HepG2 (cell line): Measurements from ENCODE around the gene TBC1D14. TPM values are rescaled to one million over a fixed set of nuclear protein-coding genes. Genes with fewer than 3 reads are reported as not detected.

Source experiments
- ATAC-seq: fragments of 200-7000 bp; cut with Tn5 transposase; 3 replicates; pipeline ENCODE4 v1.9.1; 2020; ENCODE audit warnings: mild to moderate bottlenecking, moderate library complexity
- BruUV-seq: library from RNA; stranded (reverse); fragments of 400-500 nt; replicated peaks from 2 replicates; lab custom pipeline; 2021; lab: Mats Ljungman, UMichigan
- CTCF ChIA-PET: fragments of 300-600 bp; formaldehyde crosslinking; extraction: SDS; loops from one replicate; lab custom pipeline; 2021; ENCODE audit warnings: low total read pairs, inconsistent platforms, low intra/inter-chr PET ratio; lab: Yijun Ruan, JAX
- POLR2A ChIA-PET: fragments of 350-600 bp; sonication (Branson Sonifier 250); formaldehyde crosslinking; loops from one replicate; lab custom pipeline; 2020; ENCODE audit warnings: antibody characterized with exemption, inconsistent platforms; lab: Yijun Ruan, JAX
- DNase-seq: peaks from one replicate; pipeline ENCODE4 v3.0.0-alpha.2; 2015; ENCODE audit warnings: low spot score
- FAIRE-seq: peaks from 3 replicates; lab custom pipeline; 2011; peaks lifted over from hg19 to GRCh38; lab: Jason Lieb, UNC
- H2AFZ ChIP-seq: one replicate; pipeline ENCODE4 v1.6.1; 2011; ENCODE audit warnings: low read length, inconsistent platforms
- H3K27ac ChIP-seq: fragments of 300-600 bp; 3 replicates; pipeline ENCODE4 v1.8.0; 2011; ENCODE audit warnings: mixed run types, mild to moderate bottlenecking, mixed read lengths, low read length, inconsistent platforms; ENCODE audit not compliant: insufficient read depth; ENCODE audit errors: extremely low read length
- H3K27me3 ChIP-seq, 2 experiments: fragments of 200-600 bp in 1 of 2; 2 replicates in 1 of 2; 3 replicates in 1 of 2; pipeline versions ENCODE4 v1.6.0 to v1.8.0; 2011; ENCODE audit warnings: low read length in 2 of 2, mild to moderate bottlenecking in 2 of 2, moderate library complexity in 2 of 2, inconsistent platforms in 1 of 2; ENCODE audit not compliant: insufficient read depth in 2 of 2, control insufficient read depth in 1 of 2
- H3K36me3 ChIP-seq, 2 experiments: fragments of 200-600 bp in 1 of 2; replicated peaks in 1 of 2; 2 replicates in 1 of 2; 3 replicates in 1 of 2; pipeline versions ENCODE4 v1.5.1 to v1.8.0; 2011; ENCODE audit warnings: low read length in 2 of 2, inconsistent platforms in 1 of 2; ENCODE audit not compliant: insufficient read depth in 2 of 2, control insufficient read depth in 1 of 2
- H3K4me1 ChIP-seq: 2 replicates; pipeline ENCODE4 v1.5.1; 2012; ENCODE audit warnings: low read length, inconsistent platforms; ENCODE audit not compliant: insufficient read depth
- H3K4me2 ChIP-seq: 2 replicates; pipeline ENCODE4 v1.6.0; 2011; ENCODE audit warnings: low read depth, low read length, inconsistent platforms
- H3K4me3 ChIP-seq, 3 experiments: fragments of 200-600 bp in 1 of 3; sonication (generic), shearing (Covaris generic) in 1 of 3; replicated peaks in 1 of 3; 2 replicates each; pipeline ENCODE4 v1.5.1; 2011 to 2016; ENCODE audit warnings: low read length in 3 of 3, inconsistent platforms in 2 of 3, low read depth in 2 of 3, mild to moderate bottlenecking in 2 of 3, control low read depth in 1 of 3, mixed read lengths in 1 of 3; ENCODE audit not compliant: insufficient read depth in 1 of 3
- H3K79me2 ChIP-seq: one replicate; pipeline ENCODE4 v1.6.1; 2011; ENCODE audit warnings: low read length, inconsistent platforms; ENCODE audit not compliant: insufficient read depth
- H3K9ac ChIP-seq: 2 replicates; pipeline ENCODE4 v1.6.0; 2011; ENCODE audit warnings: mild to moderate bottlenecking, low read depth, low read length, inconsistent platforms; ENCODE audit not compliant: insufficient read depth
- H3K9me3 ChIP-seq: 2 replicates; pipeline ENCODE4 v1.5.1; 2012; ENCODE audit warnings: mild to moderate bottlenecking, low read length
- H4K20me1 ChIP-seq: 2 replicates; pipeline ENCODE4 v1.6.0; 2011; ENCODE audit warnings: inconsistent platforms, mild to moderate bottlenecking, low read length, moderate library complexity; ENCODE audit not compliant: insufficient read depth
- ATF7 ChIP-seq, 2 experiments: fragments of 450-650 bp in 1 of 2; sonication (generic) in 1 of 2; formaldehyde crosslinking in 1 of 2; IDR thresholded peaks; 2 replicates each; pipeline versions ENCODE4 v1.4.0 to v1.6.1; 2016 to 2020; ENCODE audit warnings: antibody characterized with exemption in 1 of 2, mild to moderate bottlenecking in 1 of 2, missing genetic modification reagents in 1 of 2
- CSRNP2 ChIP-seq: sonication (generic); formaldehyde crosslinking; conservative IDR thresholded peaks from 2 replicates; pipeline ENCODE4 v1.8.0; 2022; ENCODE audit warnings: low read depth, missing genetic modification reagents
- FOXK1 ChIP-seq: sonication (generic); formaldehyde crosslinking; IDR thresholded peaks from 2 replicates; pipeline ENCODE4 v1.4.0; 2020; ENCODE audit warnings: low read depth, missing genetic modification reagents, borderline replicate concordance
- HMG20A ChIP-seq: IDR thresholded peaks from 2 replicates; pipeline ENCODE4 v1.6.1; 2016; ENCODE audit warnings: borderline replicate concordance
- IRF9 ChIP-seq: sonication (generic); formaldehyde crosslinking; IDR thresholded peaks from 2 replicates; pipeline ENCODE4 v1.8.0; 2022; ENCODE audit warnings: missing genetic modification reagents, mild to moderate bottlenecking, borderline replicate concordance
- MYC ChIP-seq: sonication (generic); formaldehyde crosslinking; IDR thresholded peaks from 2 replicates; pipeline ENCODE4 v1.9.0; 2021; ENCODE audit warnings: missing genetic modification reagents, borderline replicate concordance
- REST ChIP-seq, 2 experiments: IDR thresholded peaks; 2 replicates each; pipeline ENCODE4 v1.6.1; 2011 to 2012; ENCODE audit warnings: low read length in 2 of 2, borderline replicate concordance in 1 of 2, low read depth in 1 of 2, mild to moderate bottlenecking in 1 of 2, moderate library complexity in 1 of 2
- TBL1XR1 ChIP-seq: fragments of 150-350 bp; IDR thresholded peaks from 2 replicates; pipeline ENCODE4 v1.6.1; 2014; ENCODE audit warnings: borderline replicate concordance, low read length; ENCODE audit not compliant: partially characterized antibody
- TEAD3 ChIP-seq: optimal IDR thresholded peaks from 2 replicates; pipeline ENCODE3; 2016; ENCODE audit warnings: borderline replicate concordance
- ZHX1 ChIP-seq: sonication (generic); formaldehyde crosslinking; IDR thresholded peaks from 2 replicates; pipeline ENCODE4 v1.8.1; 2022; ENCODE audit warnings: low read depth, mild to moderate bottlenecking, missing genetic modification reagents
- ZNF251 ChIP-seq: sonication (generic); formaldehyde crosslinking; IDR thresholded peaks from 2 replicates; pipeline ENCODE4 v1.9.0; 2021; ENCODE audit warnings: mild to moderate bottlenecking, missing genetic modification reagents
- ZNF354B ChIP-seq: sonication (generic); formaldehyde crosslinking; IDR thresholded peaks from 2 replicates; pipeline ENCODE4 v1.8.0; 2022; ENCODE audit warnings: mild to moderate bottlenecking, missing genetic modification reagents
- ZNF44 ChIP-seq: sonication (generic); formaldehyde crosslinking; IDR thresholded peaks from 2 replicates; pipeline ENCODE4 v1.5.1; 2020; ENCODE audit warnings: mild to moderate bottlenecking, missing genetic modification reagents
- ZNF772 ChIP-seq: sonication (generic); formaldehyde crosslinking; IDR thresholded peaks from 2 replicates; pipeline ENCODE4 v1.5.0; 2020; ENCODE audit warnings: mild to moderate bottlenecking, missing genetic modification reagents
- WGBS: methylation state at CpG from one replicate; pipeline ENCODE4 v1.1.6; 2017; ENCODE audit warnings: low lambda C conversion rate; 5-methylcytosine and 5-hydroxymethylcytosine counted together
- in situ Hi-C: cut with HindIII; loops from 2 replicates; pipeline ENCODE4 v1.10.0; 2017; ENCODE audit warnings: low pct_unique_long_range_greater_than_20kb; ENCODE audit not compliant: extremely low pct_ligation_motif_present
- intact Hi-C: fragments of 100-400 bp; cut with micrococcal nuclease; formaldehyde crosslinking; loops from one replicate; pipeline ENCODE4 v1.10.0; 2022; ENCODE audit not compliant: unreplicated experiment
- polyA plus RNA-seq, 8 experiments: library from polyadenylated mRNA; depleted of rRNA in 3 of 8; stranded (reverse) in 7 of 8; unstranded in 1 of 8; fragments of >200 nt; fragmentation: Illumina TruSeq in 4 of 8; extraction: Trizol in 4 of 8; gene quantifications; 2 replicates each; pipeline versions ENCODE4 v1.2.1 to v1.2.3, GENCODE V29; 2011 to 2016; ENCODE audit warnings: low read depth in 4 of 8, missing spikeins in 1 of 8, mixed read lengths in 1 of 8; ENCODE audit not compliant: insufficient read depth in 1 of 8
- total RNA-seq, 5 experiments: library from RNA; depleted of rRNA; stranded (reverse); fragments of >200 nt; fragmentation: Illumina TruSeq; extraction: Trizol; gene quantifications; 2 replicates each; pipeline ENCODE4 v1.2.3, GENCODE V29; 2016; ENCODE audit warnings: low read depth in 1 of 5

TBC1D14 gene
- total and polyA plus RNA-seq, 2 of the 13 experiments (the other 11 are each of a cell fraction or from before 2014, with no cell fraction given) = 29.5 to 46.5 TPM

- peaks cover 5% of the 10 kb centered on the region for H3K79me2 ChIP-seq
- H3K4me1 ChIP-seq = peaks cover 21% of the 10 kb centered on the region
- no peak for ATAC-seq
- FAIRE-seq = no peak
- 88% methylated on average over 11 of the region's 11 CpGs for WGBS
- ChIA-PET POLR2A (interaction anchor here (1.1 kb wide), 1 partner anchor 16 kb away, joined by 3 read pairs; no protein-coding TSS in a partner anchor), CTCF (no interaction called here)
- no peak for DNase-seq
- no peak overlapping the region for H3K4me3 ChIP-seq
- no peak overlapping the region for H3K27ac ChIP-seq
- H3K9ac ChIP-seq = no peak overlapping the region
- H2AFZ ChIP-seq = no peak overlapping the region
- H3K27me3 ChIP-seq = no peaks in the 10 kb centered on the region
- H3K36me3 ChIP-seq = peaks cover 39 to 74% of the 10 kb centered on the region in 2 experiments
- intact Hi-C loops = no loop called here
- no peak overlapping the region for H3K4me2 ChIP-seq
- no peak for TF ChIP-seq CSRNP2 (CRISPR knock-in tag)
- no peak for TF ChIP-seq ZNF251 (CRISPR knock-in tag)
- no peak for TF ChIP-seq FOXK1
- TF ChIP-seq ZHX1 (CRISPR knock-in tag) = no peak
- TF ChIP-seq ATF7 (IDR thresholded peaks at IDR 0.05) = no peak
- no peak for TF ChIP-seq ATF7 (CRISPR knock-in tag; IDR thresholded peaks at IDR 0.05)
- no peak for TF ChIP-seq ZNF354B
- no peak for TF ChIP-seq ZNF772 (CRISPR knock-in tag)
- TF ChIP-seq TBL1XR1 = no peak
- TF ChIP-seq ZNF44 (CRISPR knock-in tag) = no peak
- TF ChIP-seq REST (IDR thresholded peaks at IDR 0.05; ENCODE audit: borderline replicate concordance in 1 of 2, low read depth in 1 of 2, low read length in 2 of 2) = no peak
- TF ChIP-seq TEAD3 (CRISPR knock-in tag) = no peak
- no peak for TF ChIP-seq HMG20A (CRISPR knock-in tag)
- no peak for TF ChIP-seq IRF9 (CRISPR knock-in tag)
- no peak for TF ChIP-seq MYC (CRISPR knock-in tag)
- BruUV-seq = no TSS peak
- in situ Hi-C loops = no loop called here
- H4K20me1 ChIP-seq = peaks cover 6% of the 10 kb centered on the region; the same call in 1 of the 2 replicates
- no peaks in the 10 kb centered on the region for H3K9me3 ChIP-seq
These were observed 93.7 kb downstream of the TBC1D14 start for GRCh38 chr4:7003176-7003878.
